K562 (cell line): ENCODE results near the gene INCA1. TPM values are rescaled to one million over a fixed set of nuclear protein-coding genes. Genes with fewer than 3 reads are reported as not detected.

Experiments
- MTA1 ChIP-seq: fragments of 450-650 bp; IDR thresholded peaks from 2 replicates; pipeline ENCODE4 v1.6.1; 2017; ENCODE audit warnings: borderline replicate concordance
- TRIM28 ChIP-seq: fragments of 450-650 bp; IDR thresholded peaks from 2 replicates; pipeline ENCODE4 v1.6.1; 2017
- ZNF551 ChIP-seq: fragments of 250-450 bp; sonication (Bioruptor Pico); IDR thresholded peaks from 2 replicates; pipeline ENCODE4 v1.5.0; 2021; ENCODE audit warnings: mild to moderate bottlenecking, moderate library complexity
- polyA plus RNA-seq, 8 experiments: library from polyadenylated mRNA; depleted of rRNA in 4 of 8; stranded (reverse) in 5 of 8; unstranded in 3 of 8; fragments of >200 nt; fragmentation: Nextera tagmentation in 2 of 8; fragmentation: Illumina TruSeq in 1 of 8; extraction: Ambion mirVana in 2 of 8; extraction: Trizol in 1 of 8; gene quantifications; 2 replicates each; pipeline versions ENCODE4 v1.2.1 to v1.2.3, GENCODE V29; 2011 to 2014; ENCODE audit warnings: inconsistent platforms in 1 of 8, missing spikeins in 1 of 8
- total RNA-seq, 7 experiments: library from RNA; depleted of rRNA in 6 of 7; stranded (reverse); fragments of >200 nt in 6 of 7; fragmentation: Illumina TruSeq in 2 of 7; extraction: Trizol in 2 of 7; gene quantifications; 2 replicates each; pipeline versions ENCODE4 v1.2.1 to v1.2.3, GENCODE V29; 2011 to 2021; ENCODE audit warnings: low replicate concordance in 1 of 7
- TF ChIP-seq, protein P1 (sequence below): IDR thresholded peaks from 3 replicates; pipeline ENCODE4 v1.6.1; 2011; ENCODE audit warnings: borderline replicate concordance, mild to moderate bottlenecking, moderate library complexity; ENCODE audit not compliant: insufficient read length; ENCODE audit errors: extremely low read depth
- TF ChIP-seq, protein P2 (sequence below): fragments of 450-650 bp; IDR thresholded peaks from 2 replicates; pipeline ENCODE4 v1.6.1; 2017; ENCODE audit warnings: mild to moderate bottlenecking, moderate library complexity
- TF ChIP-seq, protein P3 (sequence below): fragments of 200-800 bp; sonication (Bioruptor generic); IDR thresholded peaks from 2 replicates; pipeline ENCODE4 v1.6.1; 2017; ENCODE audit warnings: missing genetic modification characterization, missing compliant biosample characterization

Gene INCA1
- total and polyA plus RNA-seq, 9 of the 15 experiments (the other 6 are each of a cell fraction or from before 2014, with no cell fraction given): 0.08 to 0.50 (median 0.13) TPM; not detected in 4

DNA sequence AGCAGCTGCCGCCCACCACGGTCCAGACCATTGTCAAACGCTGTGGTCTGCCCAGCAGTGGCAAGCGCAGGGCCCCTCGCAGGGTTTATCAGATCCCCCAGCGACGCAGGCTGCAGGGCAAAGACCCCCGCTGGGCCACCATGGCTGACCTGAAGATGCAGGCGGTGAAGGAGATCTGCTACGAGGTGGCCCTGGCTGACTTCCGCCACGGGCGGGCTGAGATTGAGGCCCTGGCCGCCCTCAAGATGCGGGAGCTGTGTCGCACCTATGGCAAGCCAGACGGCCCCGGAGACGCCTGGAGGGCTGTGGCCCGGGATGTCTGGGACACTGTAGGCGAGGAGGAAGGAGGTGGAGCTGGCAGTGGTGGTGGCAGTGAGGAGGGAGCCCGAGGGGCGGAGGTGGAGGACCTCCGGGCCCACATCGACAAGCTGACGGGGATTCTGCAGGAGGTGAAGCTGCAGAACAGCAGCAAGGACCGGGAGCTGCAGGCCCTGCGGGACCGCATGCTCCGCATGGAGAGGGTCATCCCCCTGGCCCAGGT is 24.9 kb upstream of the INCA1 start (continued):
- TF ChIP-seq, protein P1, sequence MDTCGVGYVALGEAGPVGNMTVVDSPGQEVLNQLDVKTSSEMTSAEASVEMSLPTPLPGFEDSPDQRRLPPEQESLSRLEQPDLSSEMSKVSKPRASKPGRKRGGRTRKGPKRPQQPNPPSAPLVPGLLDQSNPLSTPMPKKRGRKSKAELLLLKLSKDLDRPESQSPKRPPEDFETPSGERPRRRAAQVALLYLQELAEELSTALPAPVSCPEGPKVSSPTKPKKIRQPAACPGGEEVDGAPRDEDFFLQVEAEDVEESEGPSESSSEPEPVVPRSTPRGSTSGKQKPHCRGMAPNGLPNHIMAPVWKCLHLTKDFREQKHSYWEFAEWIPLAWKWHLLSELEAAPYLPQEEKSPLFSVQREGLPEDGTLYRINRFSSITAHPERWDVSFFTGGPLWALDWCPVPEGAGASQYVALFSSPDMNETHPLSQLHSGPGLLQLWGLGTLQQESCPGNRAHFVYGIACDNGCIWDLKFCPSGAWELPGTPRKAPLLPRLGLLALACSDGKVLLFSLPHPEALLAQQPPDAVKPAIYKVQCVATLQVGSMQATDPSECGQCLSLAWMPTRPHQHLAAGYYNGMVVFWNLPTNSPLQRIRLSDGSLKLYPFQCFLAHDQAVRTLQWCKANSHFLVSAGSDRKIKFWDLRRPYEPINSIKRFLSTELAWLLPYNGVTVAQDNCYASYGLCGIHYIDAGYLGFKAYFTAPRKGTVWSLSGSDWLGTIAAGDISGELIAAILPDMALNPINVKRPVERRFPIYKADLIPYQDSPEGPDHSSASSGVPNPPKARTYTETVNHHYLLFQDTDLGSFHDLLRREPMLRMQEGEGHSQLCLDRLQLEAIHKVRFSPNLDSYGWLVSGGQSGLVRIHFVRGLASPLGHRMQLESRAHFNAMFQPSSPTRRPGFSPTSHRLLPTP: no peak
- TF ChIP-seq ZNF551 (CRISPR knock-in tag) (no peak), TRIM28 (no peak), MTA1 (no peak)
- TF ChIP-seq, protein P2, sequence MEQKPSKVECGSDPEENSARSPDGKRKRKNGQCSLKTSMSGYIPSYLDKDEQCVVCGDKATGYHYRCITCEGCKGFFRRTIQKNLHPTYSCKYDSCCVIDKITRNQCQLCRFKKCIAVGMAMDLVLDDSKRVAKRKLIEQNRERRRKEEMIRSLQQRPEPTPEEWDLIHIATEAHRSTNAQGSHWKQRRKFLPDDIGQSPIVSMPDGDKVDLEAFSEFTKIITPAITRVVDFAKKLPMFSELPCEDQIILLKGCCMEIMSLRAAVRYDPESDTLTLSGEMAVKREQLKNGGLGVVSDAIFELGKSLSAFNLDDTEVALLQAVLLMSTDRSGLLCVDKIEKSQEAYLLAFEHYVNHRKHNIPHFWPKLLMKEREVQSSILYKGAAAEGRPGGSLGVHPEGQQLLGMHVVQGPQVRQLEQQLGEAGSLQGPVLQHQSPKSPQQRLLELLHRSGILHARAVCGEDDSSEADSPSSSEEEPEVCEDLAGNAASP: no peak
- TF ChIP-seq, protein P3, sequence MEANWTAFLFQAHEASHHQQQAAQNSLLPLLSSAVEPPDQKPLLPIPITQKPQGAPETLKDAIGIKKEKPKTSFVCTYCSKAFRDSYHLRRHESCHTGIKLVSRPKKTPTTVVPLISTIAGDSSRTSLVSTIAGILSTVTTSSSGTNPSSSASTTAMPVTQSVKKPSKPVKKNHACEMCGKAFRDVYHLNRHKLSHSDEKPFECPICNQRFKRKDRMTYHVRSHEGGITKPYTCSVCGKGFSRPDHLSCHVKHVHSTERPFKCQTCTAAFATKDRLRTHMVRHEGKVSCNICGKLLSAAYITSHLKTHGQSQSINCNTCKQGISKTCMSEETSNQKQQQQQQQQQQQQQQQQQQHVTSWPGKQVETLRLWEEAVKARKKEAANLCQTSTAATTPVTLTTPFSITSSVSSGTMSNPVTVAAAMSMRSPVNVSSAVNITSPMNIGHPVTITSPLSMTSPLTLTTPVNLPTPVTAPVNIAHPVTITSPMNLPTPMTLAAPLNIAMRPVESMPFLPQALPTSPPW (CRISPR knock-in tag): no peak
